ENCODE data around the gene SDK2.

The SDK2 gene

DNA sequence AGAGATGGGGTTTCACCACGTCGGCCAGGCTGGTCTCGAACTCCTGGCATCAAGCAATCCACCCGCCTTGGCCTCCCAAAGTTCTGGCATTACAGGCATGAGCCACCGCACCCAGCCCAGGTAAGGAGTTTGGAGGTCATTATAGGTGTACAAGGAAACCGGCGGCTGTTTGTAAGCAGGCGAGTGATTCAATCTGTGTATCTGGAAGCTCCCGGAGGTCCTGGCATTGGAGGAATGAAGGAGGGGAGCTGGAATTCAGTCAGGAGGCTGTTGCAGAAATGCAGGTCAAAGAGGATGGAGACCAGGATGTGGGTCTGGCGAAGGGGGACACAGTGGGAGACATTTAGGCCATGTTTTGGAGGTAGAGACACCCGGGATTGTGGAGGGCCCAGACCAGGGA lies 351.2 kb downstream of the SDK2 start:
- no peak overlapping the region for H3K4me3 ChIP-seq (ENCODE audit: low read length)
- no peaks in the 10 kb centered on the region for H3K27me3 ChIP-seq (ENCODE audit: control insufficient read depth, insufficient read depth, low read length)
- peaks cover 57% of the 10 kb centered on the region for H3K4me1 ChIP-seq (ENCODE audit: control insufficient read depth, insufficient read depth, low read length)
- H3K27ac ChIP-seq (ENCODE audit: low read depth, low read length): peak overlapping the region; percentile 73
- no peaks in the 10 kb centered on the region for H3K36me3 ChIP-seq (ENCODE audit: control insufficient read depth, insufficient read depth, low read length)
- H3K9ac ChIP-seq (ENCODE audit: low read length): no peak overlapping the region

DNA sequence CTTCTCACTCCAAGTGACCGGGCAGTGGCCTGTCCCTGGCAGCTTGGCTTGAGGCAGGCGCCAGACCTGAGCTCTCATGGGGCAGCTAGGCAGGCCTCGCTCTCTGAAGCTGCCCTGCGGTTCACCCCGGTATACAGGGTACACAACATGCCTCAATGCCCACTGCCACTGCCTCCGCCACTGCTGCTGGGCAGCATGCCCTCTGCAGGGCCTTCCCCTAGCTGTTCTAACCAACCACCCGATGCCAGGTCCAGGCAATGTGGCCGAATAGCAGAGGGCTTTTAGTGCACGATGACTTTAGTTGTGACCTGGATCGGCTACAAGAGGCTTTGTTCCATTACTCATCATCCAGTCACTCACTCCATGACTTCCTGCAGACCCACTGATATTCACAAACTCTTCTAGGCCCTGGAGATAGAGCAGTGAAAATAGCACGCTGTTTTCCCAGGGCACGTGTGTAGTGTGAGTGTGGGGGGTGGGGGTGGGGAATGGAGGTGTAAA lies 352.2 kb downstream of the SDK2 start:
- Histone ChIP-seq H3K9ac (ENCODE audit: low read length) (no peak overlapping the region), H3K27me3 (ENCODE audit: control insufficient read depth, insufficient read depth, low read length) (no peaks in the 10 kb centered on the region), H3K4me3 (ENCODE audit: low read length) (peak overlapping the region; percentile 24), H3K27ac (ENCODE audit: low read depth, low read length) (peak overlapping the region; percentile 73), H3K36me3 (ENCODE audit: control insufficient read depth, insufficient read depth, low read length) (no peaks in the 10 kb centered on the region), H3K4me1 (ENCODE audit: control insufficient read depth, insufficient read depth, low read length) (peaks cover 60% of the 10 kb centered on the region)

DNA sequence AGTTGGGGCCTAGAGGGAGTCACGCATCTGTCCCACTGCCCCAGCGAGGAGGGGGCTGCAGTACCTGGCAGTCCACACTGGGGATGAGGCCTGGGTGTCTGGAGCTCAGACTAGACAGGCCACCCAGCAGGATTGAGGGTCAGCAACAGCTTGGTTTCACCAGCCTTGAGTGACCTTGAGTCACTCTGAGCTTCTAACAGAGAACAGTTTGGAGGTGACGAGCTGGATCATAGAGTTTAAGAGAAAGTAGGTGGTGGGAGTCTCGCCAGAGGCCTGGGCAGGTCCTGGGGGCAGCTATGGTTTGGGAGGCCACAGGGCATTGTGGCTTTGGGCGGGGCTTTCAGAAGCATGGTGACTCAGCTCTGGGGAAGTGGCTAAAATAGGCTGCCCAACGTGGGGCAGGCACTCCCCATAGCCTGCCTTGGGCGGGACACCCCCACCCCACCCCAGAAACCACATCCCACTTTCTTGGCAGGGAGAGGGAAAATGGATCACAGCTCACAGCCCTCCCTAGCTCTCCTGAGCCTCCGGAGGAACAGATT lies 352.9 kb downstream of the SDK2 start:
- Histone ChIP-seq H3K4me3 (ENCODE audit: low read length) (peak overlapping the region; percentile 24), H3K27me3 (ENCODE audit: control insufficient read depth, insufficient read depth, low read length) (no peaks in the 10 kb centered on the region), H3K4me1 (ENCODE audit: control insufficient read depth, insufficient read depth, low read length) (peaks cover 68% of the 10 kb centered on the region), H3K36me3 (ENCODE audit: control insufficient read depth, insufficient read depth, low read length) (no peaks in the 10 kb centered on the region), H3K9ac (ENCODE audit: low read length) (no peak overlapping the region), H3K27ac (ENCODE audit: low read depth, low read length) (peak overlapping the region; percentile 73)

DNA sequence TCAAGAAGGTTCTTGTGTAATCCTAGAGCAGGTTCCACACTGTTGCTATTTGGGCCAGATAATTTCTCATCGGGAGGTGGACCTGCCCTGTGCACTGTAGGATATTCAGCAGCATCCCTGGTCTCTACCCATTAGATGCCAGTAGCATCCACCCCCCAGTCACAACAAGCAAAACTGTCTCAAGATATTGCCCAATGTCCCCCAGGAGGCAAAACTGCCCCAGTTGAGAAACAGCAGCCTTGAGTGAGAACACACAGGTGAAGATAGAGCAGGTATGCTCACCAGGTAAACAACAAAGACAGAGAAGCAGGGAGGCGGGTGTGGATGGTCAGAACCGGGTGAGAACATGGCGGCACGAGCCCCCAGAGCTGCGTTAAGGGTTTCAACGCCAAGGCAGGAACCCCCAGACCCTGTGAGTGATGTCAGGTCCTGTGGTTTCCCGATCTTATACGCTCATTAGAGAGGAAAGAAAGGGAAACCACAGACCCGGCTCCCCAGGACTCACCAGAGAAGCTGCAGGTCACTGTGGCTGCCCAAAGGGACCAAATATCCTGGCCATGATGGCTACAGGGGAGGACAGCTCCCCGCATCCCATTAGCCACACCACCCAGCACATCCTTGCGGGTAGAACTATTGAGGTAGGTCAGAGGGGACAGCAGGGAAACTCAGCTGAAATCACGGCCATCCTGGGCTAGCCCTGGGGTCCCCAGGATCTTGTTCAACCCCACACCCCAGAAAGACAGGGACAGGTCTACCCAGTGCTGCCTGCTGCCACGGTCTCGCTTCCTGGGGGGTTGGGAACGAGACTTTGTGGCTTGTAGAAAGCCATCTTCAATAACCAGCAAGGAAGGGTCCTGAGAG lies 353.6 kb downstream of the SDK2 start:
- H3K27me3 ChIP-seq (ENCODE audit: control insufficient read depth, insufficient read depth, low read length): no peaks in the 10 kb centered on the region
- peak overlapping the region; percentile 73 for H3K27ac ChIP-seq (ENCODE audit: low read depth, low read length)
- H3K9ac ChIP-seq (ENCODE audit: low read length): no peak overlapping the region
- H3K4me3 ChIP-seq (ENCODE audit: low read length): no peak overlapping the region
- peaks cover 68% of the 10 kb centered on the region for H3K4me1 ChIP-seq (ENCODE audit: control insufficient read depth, insufficient read depth, low read length)
- H3K36me3 ChIP-seq (ENCODE audit: control insufficient read depth, insufficient read depth, low read length): peaks cover 2% of the 10 kb centered on the region

DNA sequence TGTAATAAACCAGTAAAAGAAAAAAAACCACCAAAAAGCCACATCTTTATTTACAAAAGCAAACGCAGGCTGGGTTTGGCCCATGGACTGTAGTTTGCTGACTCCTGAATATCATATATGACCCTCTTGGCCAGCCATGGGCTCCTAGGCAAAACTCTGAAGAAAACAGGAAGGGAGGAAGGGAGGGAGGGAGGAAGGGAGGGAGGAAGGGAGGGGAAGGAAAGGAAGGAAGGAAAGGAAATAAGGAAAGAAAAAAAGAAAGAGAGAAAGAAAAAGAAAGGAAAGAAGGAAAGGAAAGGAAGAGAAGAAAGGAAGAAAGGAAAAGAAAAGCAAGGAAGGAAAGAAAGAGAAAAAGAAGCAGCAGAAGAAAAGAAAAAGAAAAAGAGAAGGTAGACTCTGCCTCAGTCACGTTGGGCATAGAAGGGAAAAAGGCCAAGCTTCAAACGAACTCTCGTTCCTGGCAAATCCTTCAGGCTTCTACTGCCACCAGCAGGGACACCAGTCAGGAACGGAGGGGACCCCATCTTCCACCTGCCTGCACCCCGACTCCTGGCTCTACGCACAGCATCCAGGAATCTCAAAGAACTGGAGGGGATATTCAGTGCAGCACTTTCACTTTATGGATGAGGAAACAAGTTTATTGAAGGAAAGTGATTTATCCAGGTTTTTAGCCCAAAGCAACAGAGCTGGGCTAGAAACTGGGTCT lies 354.5 kb downstream of the SDK2 start:
- peaks cover 7% of the 10 kb centered on the region for H3K36me3 ChIP-seq (ENCODE audit: control insufficient read depth, insufficient read depth, low read length)
- H3K4me3 ChIP-seq (ENCODE audit: low read length): no peak overlapping the region
- H3K27ac ChIP-seq (ENCODE audit: low read depth, low read length): peak overlapping the region; percentile 76
- no peak overlapping the region for H3K9ac ChIP-seq (ENCODE audit: low read length)
- peaks cover 74% of the 10 kb centered on the region for H3K4me1 ChIP-seq (ENCODE audit: control insufficient read depth, insufficient read depth, low read length)
- H3K27me3 ChIP-seq (ENCODE audit: control insufficient read depth, insufficient read depth, low read length): no peaks in the 10 kb centered on the region

DNA sequence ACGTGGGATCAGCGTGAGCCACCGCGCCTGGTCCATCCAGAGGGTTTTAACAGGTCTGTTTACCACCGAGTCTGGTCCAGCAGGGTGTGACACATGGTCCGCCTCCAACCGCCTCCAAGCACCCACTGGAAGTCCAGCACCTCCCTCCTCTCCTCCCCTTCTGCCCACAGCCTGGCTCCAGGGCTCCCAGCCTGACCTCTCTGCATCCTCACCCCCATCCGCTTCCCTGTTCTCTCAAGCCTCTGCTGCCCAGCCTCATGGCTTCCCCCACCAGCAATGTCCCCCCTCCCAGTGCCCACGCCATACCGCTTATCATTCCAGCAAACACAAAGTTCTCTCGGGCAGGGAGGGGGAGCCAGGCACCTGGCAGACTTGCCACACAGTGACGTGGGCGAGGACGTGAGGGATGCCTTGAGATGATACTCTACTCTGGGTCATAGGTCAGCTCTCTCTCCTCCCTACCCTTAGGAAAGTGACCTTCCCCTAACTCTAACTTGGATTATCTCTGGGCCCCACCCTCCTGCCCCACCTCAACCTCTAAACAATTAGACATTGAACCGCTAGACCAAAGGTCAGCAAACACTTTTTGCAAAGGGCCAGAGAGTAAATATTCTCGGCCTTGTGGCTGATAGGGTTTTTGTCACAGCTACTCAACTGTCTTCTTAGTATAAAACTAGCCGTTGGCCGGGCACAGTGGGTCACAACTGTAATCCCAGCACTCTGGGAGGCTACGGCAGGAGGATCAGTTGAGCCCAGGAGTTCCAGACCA lies 355.5 kb downstream of the SDK2 start:
- H3K9ac ChIP-seq (ENCODE audit: low read length): no peak overlapping the region

DNA sequence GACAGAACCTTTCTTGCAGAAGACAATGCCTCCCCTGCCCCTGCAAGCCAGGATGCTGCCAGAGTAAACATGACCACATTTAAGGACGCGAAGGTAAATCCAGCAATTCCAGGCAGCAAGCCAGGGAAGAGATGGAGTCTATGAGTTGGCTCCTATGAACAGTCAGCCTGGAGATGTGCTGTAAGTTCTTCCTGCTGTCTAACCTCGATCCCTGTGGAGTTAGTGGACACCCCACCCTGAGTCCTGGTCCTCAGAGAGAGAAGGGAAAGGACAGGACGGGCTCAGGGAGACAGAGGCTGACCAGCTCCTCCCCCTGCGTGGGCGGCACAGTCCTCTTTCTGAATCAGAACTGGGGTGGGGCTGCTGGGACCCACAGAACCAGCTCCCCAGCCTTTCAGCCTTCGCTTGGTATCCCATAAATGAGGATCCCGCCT lies 357.4 kb downstream of the SDK2 start:
- H3K36me3 ChIP-seq (ENCODE audit: control insufficient read depth, insufficient read depth, low read length): peaks cover 9% of the 10 kb centered on the region
- peaks cover 56% of the 10 kb centered on the region for H3K4me1 ChIP-seq (ENCODE audit: control insufficient read depth, insufficient read depth, low read length)
- H3K27ac ChIP-seq (ENCODE audit: low read depth, low read length): peak overlapping the region; percentile 62
- no peak overlapping the region for H3K4me3 ChIP-seq (ENCODE audit: low read length)
- no peak overlapping the region for H3K9ac ChIP-seq (ENCODE audit: low read length)
- no peaks in the 10 kb centered on the region for H3K27me3 ChIP-seq (ENCODE audit: control insufficient read depth, insufficient read depth, low read length)

More for the DNA sequence above, 355.5 kb downstream of the SDK2 start:
- peaks cover 72% of the 10 kb centered on the region for H3K4me1 ChIP-seq (ENCODE audit: control insufficient read depth, insufficient read depth, low read length)
- no peak overlapping the region for H3K4me3 ChIP-seq (ENCODE audit: low read length)
- H3K36me3 ChIP-seq (ENCODE audit: control insufficient read depth, insufficient read depth, low read length): peaks cover 7% of the 10 kb centered on the region
- peak overlapping the region; percentile 76 for H3K27ac ChIP-seq (ENCODE audit: low read depth, low read length)
- no peaks in the 10 kb centered on the region for H3K27me3 ChIP-seq (ENCODE audit: control insufficient read depth, insufficient read depth, low read length)

DNA sequence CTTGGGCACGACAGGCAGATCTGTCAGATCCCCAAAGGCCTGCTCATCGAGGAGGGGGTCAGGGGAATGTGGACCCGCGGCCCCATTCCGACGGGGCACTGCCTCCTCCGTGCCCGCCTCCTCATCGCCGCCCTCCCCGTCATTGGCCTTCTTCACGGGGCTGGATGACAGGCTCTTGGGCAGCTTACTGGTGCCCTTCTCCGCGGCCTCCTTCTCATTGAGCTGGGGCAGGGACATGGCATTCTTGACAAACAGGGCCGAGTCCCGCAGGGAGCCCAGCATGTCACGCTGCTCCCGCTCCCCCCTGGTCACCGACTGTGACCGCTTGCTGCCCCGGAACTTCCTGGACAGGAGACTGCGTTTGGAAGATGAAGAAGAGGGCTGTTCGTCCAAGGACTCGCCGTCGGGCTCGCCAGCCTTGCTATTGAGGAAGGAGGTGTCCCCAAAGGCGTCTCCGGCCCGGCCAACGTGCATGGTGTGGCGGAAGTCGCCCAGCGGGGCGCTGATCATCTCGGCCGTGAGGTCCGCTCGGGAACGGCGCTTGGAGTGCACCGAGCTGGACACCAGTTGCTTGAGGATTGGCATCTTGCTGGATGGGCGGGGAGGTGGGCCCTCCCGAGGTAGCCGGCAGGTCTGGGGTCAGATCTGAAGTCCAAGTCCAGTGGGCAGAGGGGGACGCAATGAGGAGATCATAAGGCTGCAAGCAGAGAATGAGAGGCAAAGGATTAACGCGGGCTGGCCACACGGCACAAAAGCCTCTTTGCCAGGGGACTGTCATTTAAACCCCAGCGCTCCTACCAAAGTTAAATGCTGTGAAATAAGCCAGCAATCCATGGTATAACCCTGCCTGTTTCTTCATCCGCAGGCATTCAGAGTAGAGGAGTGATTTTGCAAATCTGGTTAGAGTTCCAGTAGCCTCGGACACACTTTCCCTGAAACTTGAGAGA lies 358.1 kb downstream of the SDK2 start:
- no peaks in the 10 kb centered on the region for H3K27me3 ChIP-seq (ENCODE audit: control insufficient read depth, insufficient read depth, low read length)
- H3K4me3 ChIP-seq (ENCODE audit: low read length): no peak overlapping the region
- H3K36me3 ChIP-seq (ENCODE audit: control insufficient read depth, insufficient read depth, low read length): peaks cover 9% of the 10 kb centered on the region
- peaks cover 49% of the 10 kb centered on the region for H3K4me1 ChIP-seq (ENCODE audit: control insufficient read depth, insufficient read depth, low read length)
- peak overlapping the region; percentile 62 for H3K27ac ChIP-seq (ENCODE audit: low read depth, low read length)
- H3K9ac ChIP-seq (ENCODE audit: low read length): no peak overlapping the region

DNA sequence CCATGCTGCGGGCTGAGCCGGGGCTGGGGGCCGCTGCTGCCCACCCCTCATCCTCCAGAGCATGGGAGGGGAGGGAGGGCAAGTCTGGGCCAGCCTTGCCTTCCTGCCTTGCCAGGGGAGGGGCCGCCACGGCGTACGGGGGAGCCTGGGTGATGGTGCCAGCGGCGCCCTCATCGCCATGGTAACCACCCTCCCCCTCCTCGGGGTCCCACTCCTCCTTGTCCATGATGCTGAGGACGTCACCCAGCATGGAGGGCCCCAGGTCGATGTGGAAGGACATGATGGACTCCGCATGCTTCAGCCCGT lies 358.7 kb downstream of the SDK2 start:
- no peak overlapping the region for H3K9ac ChIP-seq (ENCODE audit: low read length)
- peaks cover 43% of the 10 kb centered on the region for H3K4me1 ChIP-seq (ENCODE audit: control insufficient read depth, insufficient read depth, low read length)
- peaks cover 9% of the 10 kb centered on the region for H3K36me3 ChIP-seq (ENCODE audit: control insufficient read depth, insufficient read depth, low read length)
- peak overlapping the region; percentile 21 for H3K27ac ChIP-seq (ENCODE audit: low read depth, low read length)
- no peak overlapping the region for H3K4me3 ChIP-seq (ENCODE audit: low read length)
- no peaks in the 10 kb centered on the region for H3K27me3 ChIP-seq (ENCODE audit: control insufficient read depth, insufficient read depth, low read length)

DNA sequence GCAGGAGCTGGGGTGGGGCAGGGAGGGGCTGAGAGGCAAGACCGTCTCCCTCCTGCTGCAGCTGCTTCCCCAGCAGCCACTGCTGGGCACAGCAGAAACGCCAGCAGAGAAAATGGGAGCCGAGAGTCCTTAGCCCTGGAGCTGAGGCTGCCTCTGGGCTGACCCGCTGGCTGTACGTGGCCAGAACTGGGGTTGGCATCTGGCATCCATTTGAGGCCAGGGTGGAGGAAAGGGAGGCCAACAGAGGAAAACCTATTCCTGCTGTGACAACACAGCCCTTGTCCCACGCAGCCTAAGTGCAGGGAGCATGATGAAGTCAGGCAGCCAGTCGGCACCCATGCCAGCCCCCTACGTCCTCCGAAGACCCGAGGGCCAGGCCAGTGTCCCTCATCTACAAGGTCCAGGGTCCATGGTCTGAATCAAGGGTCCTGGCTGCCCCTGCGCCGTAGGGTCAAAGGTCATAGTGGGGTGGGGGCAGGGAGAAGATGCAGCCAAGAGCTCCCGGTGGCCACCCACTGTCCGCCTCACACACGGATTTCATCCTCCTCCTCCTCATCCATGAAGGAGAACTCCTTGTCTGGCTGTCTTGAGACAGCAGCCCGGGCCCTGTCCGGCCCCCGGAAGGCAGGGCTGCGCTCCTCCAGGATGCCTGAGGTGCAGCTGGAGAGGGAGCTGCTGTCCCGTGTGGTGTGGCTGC lies 359.2 kb downstream of the SDK2 start:
- Histone ChIP-seq H3K9ac (ENCODE audit: low read length) (no peak overlapping the region), H3K36me3 (ENCODE audit: control insufficient read depth, insufficient read depth, low read length) (peaks cover 9% of the 10 kb centered on the region), H3K27ac (ENCODE audit: low read depth, low read length) (peak overlapping the region; percentile 27), H3K4me3 (ENCODE audit: low read length) (no peak overlapping the region), H3K27me3 (ENCODE audit: control insufficient read depth, insufficient read depth, low read length) (no peaks in the 10 kb centered on the region), H3K4me1 (ENCODE audit: control insufficient read depth, insufficient read depth, low read length) (peaks cover 38% of the 10 kb centered on the region)

Measured in rectal smooth muscle tissue (tissue), 1 donor.